K562 (cell line): Measurements from ENCODE around the gene CHPF. TPM values are rescaled to one million over a fixed set of nuclear protein-coding genes. Genes with fewer than 3 reads are reported as not detected.

Experiments used
- ARID3A ChIP-seq: IDR thresholded peaks from 2 replicates; pipeline ENCODE4 v1.6.1; 2012; ENCODE audit warnings: low read depth, low read length, improper control_type of control experiment, borderline replicate concordance
- BRF2 ChIP-seq: IDR thresholded peaks from 3 replicates; pipeline ENCODE4 v1.6.1; 2011; ENCODE audit warnings: borderline replicate concordance, mild to moderate bottlenecking; ENCODE audit not compliant: insufficient read length, insufficient read depth
- CBX5 ChIP-seq: IDR thresholded peaks from 2 replicates; pipeline ENCODE4 v1.6.1; 2014; ENCODE audit warnings: low read depth, borderline replicate concordance
- E2F5 ChIP-seq: sonication (generic); formaldehyde crosslinking; IDR thresholded peaks from 2 replicates; pipeline ENCODE4 v1.8.0; 2022; ENCODE audit warnings: mild to moderate bottlenecking, missing genetic modification reagents
- EGR1 ChIP-seq: fragments of 450-650 bp; conservative IDR thresholded peaks from 2 replicates; pipeline ENCODE4 v1.6.1; 2017; ENCODE audit warnings: mild to moderate bottlenecking
- ETS1 ChIP-seq: conservative IDR thresholded peaks from 2 replicates; pipeline ENCODE4 v1.6.1; 2011; ENCODE audit warnings: low read depth, mild to moderate bottlenecking, low read length; ENCODE audit not compliant: control insufficient read depth
- GMEB1 ChIP-seq: fragments of 250-450 bp; sonication (Bioruptor Pico); IDR thresholded peaks from 2 replicates; pipeline ENCODE4 v1.4.0; 2020; ENCODE audit warnings: mild to moderate bottlenecking
- HDAC1 ChIP-seq, 2 experiments: fragments of 450-650 bp; IDR thresholded peaks; 2 replicates each; pipeline ENCODE4 v1.6.1; 2016 to 2017; ENCODE audit warnings: inconsistent platforms in 1 of 2, mild to moderate bottlenecking in 1 of 2, moderate library complexity in 1 of 2
- SAP30 ChIP-seq: fragments of 200-600 bp; sonication (generic); IDR thresholded peaks from 2 replicates; pipeline ENCODE4 v1.6.1; 2012; ENCODE audit warnings: borderline replicate concordance, low read depth, mild to moderate bottlenecking, moderate library complexity, low read length, control low read depth, inconsistent platforms; ENCODE audit not compliant: insufficient read depth, poor library complexity, severe bottlenecking
- TCF15 ChIP-seq: fragments of 250-450 bp; sonication (Bioruptor Pico); IDR thresholded peaks from 2 replicates; pipeline ENCODE4 v1.8.0; 2022; ENCODE audit warnings: moderate library complexity, mild to moderate bottlenecking, inconsistent platforms
- ZMIZ1 ChIP-seq, 2 experiments: fragments of 150-350 bp in 1 of 2; IDR thresholded peaks; 2 replicates each; pipeline ENCODE4 v1.6.1; 2012 to 2016; ENCODE audit warnings: low read depth in 2 of 2, low read length in 2 of 2, mild to moderate bottlenecking in 1 of 2, moderate library complexity in 1 of 2
- ZNF23 ChIP-seq: fragments of 250-450 bp; sonication (Bioruptor Pico); IDR thresholded peaks from 2 replicates; pipeline ENCODE4 v1.4.0; 2020; ENCODE audit warnings: mild to moderate bottlenecking
- polyA plus RNA-seq, 8 experiments: library from polyadenylated mRNA; depleted of rRNA in 4 of 8; stranded (reverse) in 5 of 8; unstranded in 3 of 8; fragments of >200 nt; fragmentation: Nextera tagmentation in 2 of 8; fragmentation: Illumina TruSeq in 1 of 8; extraction: Ambion mirVana in 2 of 8; extraction: Trizol in 1 of 8; gene quantifications; 2 replicates each; pipeline versions ENCODE4 v1.2.1 to v1.2.3, GENCODE V29; 2011 to 2014; ENCODE audit warnings: inconsistent platforms in 1 of 8, missing spikeins in 1 of 8
- total RNA-seq, 7 experiments: library from RNA; depleted of rRNA in 6 of 7; stranded (reverse); fragments of >200 nt in 6 of 7; fragmentation: Illumina TruSeq in 2 of 7; extraction: Trizol in 2 of 7; gene quantifications; 2 replicates each; pipeline versions ENCODE4 v1.2.1 to v1.2.3, GENCODE V29; 2011 to 2021; ENCODE audit warnings: low replicate concordance in 1 of 7

Gene CHPF
- total and polyA plus RNA-seq, 9 of the 15 experiments (the other 6 are each of a cell fraction or from before 2014, with no cell fraction given) = 0.15 to 57.2 (median 7.9) TPM

GRCh38 chr2:219514196-219514761, 29.3 kb downstream of the CHPF start, which contains the start of gene ASIC4 (continued):
- TF ChIP-seq ARID3A (no peak), HDAC1 (IDR thresholded peaks at IDR 0.05) (peak in 1 of 2 experiments; percentile 95; a peak in 2 of 4 replicates), ZNF23 (no peak), SAP30 (peak; percentile 12), GMEB1 (peak; percentile 83), E2F5 (CRISPR knock-in tag) (no peak), ZMIZ1 (IDR thresholded peaks at IDR 0.05; ENCODE audit: low read depth in 2 of 2, low read length in 2 of 2) (peak in 1 of 2 experiments; percentile 91; a peak in 2 of 4 replicates), BRF2 (no peak), CBX5 (0 out of 2 replicates have a peak, but pooled peaks have one; percentile 11), TCF15 (CRISPR knock-in tag) (no peak), ETS1 (peak; percentile 89), EGR1 (peak; percentile 59)
- TF ChIP-seq, all 486 proteins: peak for 171
